ENCODE data around the gene KSR1.

DNA sequence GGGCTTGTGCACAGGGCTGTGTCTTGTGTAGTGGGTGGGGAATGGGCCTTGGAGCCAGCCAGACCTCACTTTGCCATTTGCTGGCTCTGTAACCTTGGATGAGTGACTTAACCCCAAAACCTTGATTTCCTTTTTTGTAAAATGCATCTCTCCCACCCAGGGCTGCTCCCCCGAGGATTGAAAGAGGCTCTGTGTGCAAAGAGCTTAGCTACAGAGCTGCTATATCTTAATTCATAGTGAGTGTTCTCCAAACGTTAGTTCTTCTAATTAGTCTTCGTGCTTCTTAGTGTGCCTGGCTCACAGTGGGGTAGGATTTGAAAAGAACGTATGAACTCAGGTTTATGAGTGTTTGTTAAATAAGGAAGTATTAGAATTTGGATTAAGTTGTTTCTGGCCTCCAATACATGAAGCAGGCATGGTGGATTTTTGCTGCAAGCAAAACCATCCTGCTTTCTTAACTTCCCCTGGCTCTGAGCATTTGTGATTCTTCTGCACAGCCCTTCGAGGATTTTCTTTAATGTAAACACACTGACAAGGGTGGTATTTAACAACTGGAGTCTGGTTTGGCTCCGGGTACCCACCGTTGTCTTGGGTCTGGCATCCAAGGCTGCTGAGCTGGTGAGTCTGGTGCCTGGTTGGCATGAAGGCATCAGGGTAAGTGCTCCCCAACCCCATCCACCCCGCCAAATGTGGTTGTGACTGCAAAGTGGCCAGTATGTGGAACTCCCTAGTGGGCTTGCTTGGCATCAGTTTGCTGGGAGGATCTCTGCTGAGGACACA is 29.7 kb downstream of the KSR1 start:
- TF ChIP-seq, protein P1, sequence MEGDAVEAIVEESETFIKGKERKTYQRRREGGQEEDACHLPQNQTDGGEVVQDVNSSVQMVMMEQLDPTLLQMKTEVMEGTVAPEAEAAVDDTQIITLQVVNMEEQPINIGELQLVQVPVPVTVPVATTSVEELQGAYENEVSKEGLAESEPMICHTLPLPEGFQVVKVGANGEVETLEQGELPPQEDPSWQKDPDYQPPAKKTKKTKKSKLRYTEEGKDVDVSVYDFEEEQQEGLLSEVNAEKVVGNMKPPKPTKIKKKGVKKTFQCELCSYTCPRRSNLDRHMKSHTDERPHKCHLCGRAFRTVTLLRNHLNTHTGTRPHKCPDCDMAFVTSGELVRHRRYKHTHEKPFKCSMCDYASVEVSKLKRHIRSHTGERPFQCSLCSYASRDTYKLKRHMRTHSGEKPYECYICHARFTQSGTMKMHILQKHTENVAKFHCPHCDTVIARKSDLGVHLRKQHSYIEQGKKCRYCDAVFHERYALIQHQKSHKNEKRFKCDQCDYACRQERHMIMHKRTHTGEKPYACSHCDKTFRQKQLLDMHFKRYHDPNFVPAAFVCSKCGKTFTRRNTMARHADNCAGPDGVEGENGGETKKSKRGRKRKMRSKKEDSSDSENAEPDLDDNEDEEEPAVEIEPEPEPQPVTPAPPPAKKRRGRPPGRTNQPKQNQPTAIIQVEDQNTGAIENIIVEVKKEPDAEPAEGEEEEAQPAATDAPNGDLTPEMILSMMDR (IDR thresholded peaks at IDR 0.05; ENCODE audit: low read depth, low read length) = no peak
- no peak for TF ChIP-seq EZH2phosphoT487 (IDR thresholded peaks at IDR 0.05; ENCODE audit: low read depth)

Data from OCI-LY3 (cell line).